Measurements from ENCODE around the gene SNX7.

DNA sequence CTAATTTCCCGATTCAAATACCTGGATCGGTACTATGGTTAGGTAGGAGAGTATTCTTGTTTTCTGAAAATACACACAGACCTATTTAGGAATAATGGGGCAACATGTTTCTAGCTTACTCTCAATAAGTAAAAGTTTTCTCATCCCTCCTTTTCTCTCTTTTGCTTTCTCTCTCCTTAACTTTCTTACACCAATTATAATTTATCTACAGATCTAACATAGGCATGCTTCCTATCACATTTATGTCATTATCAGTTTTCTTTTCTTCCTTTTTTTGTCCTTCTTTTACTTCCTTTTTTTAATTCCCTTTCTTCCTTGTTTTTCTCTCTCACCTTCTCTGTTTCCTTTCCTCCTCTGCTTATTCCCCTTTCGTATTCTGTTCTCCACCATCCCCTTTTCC, 20.3 kb downstream of the SNX7 start:
- TF ChIP-seq CTCF (IDR thresholded peaks at IDR 0.05 in 4 of 5, conservative IDR thresholded peaks at IDR 0.05 in 1 of 5) (no peak), POLR2A (IDR thresholded peaks at IDR 0.05) (no peak)
